Measurements from ENCODE around the gene TP53BP2.
"Not testable (repeated sequence)": the region's sequence is repeated elsewhere in the genome, so short reads cannot be mapped to it uniquely, and the experiment has no call there.

The TP53BP2 gene

GRCh38 chr1:223845810-223846682, at the start of gene TP53BP2:
TSS of gene TP53BP2 (minus strand) at chr1:223845947. CDS start at chr1:223845680, 267 bp downstream.
- H3K4me3 ChIP-seq (replicated peaks in 1 of 2; ENCODE audit: low read depth in 2 of 2, low read length in 2 of 2): peak within 1 kb of the TSS; percentile 63 to 72
- peak; percentile 50 for TF ChIP-seq CTCF (IDR thresholded peaks at IDR 0.05; ENCODE audit: low read depth, low read length)
- DNase-seq (ENCODE audit: low read depth in 2 of 2): peak; percentile 89 to 94

- not testable (repeated sequence) for H3K4me3 ChIP-seq (replicated peaks in 1 of 2; ENCODE audit: low read depth in 2 of 2, low read length in 2 of 2); DNase-seq (ENCODE audit: low read depth in 2 of 2)
Observed at GRCh38 chr1:223890494-223890893, 44.7 kb upstream of the TP53BP2 start.

- H3K4me3 ChIP-seq (replicated peaks in 1 of 2; ENCODE audit: low read depth in 2 of 2, low read length in 2 of 2); DNase-seq (ENCODE audit: low read depth in 2 of 2): not testable (repeated sequence)
Observed at GRCh38 chr1:223889319-223889718, 43.6 kb upstream of the TP53BP2 start.

- H3K4me3 ChIP-seq (replicated peaks in 1 of 2; ENCODE audit: low read depth in 2 of 2, low read length in 2 of 2): peak overlapping the region in 1 of 2 donors; percentile 28
- peak; percentile 88 to 100 for DNase-seq (ENCODE audit: low read depth in 2 of 2)
- no peak for TF ChIP-seq CTCF (IDR thresholded peaks at IDR 0.05; ENCODE audit: low read depth, low read length)
Observed at GRCh38 chr1:223887747-223888418, 42.1 kb upstream of the TP53BP2 start.

GRCh38 chr1:223886516-223886921, 40.8 kb upstream of the TP53BP2 start:
- H3K4me3 ChIP-seq (replicated peaks in 1 of 2; ENCODE audit: low read depth in 2 of 2, low read length in 2 of 2): no peak overlapping the region
- no peak for TF ChIP-seq CTCF (IDR thresholded peaks at IDR 0.05; ENCODE audit: low read depth, low read length)
- DNase-seq (ENCODE audit: low read depth in 2 of 2): no peak

- TF ChIP-seq CTCF (IDR thresholded peaks at IDR 0.05; ENCODE audit: low read depth, low read length): no peak
- no peak for DNase-seq (ENCODE audit: low read depth in 2 of 2)
- no peak overlapping the region for H3K4me3 ChIP-seq (replicated peaks in 1 of 2; ENCODE audit: low read depth in 2 of 2, low read length in 2 of 2)
Observed at GRCh38 chr1:223885614-223886013, 39.9 kb upstream of the TP53BP2 start.

- no peak for TF ChIP-seq CTCF (IDR thresholded peaks at IDR 0.05; ENCODE audit: low read depth, low read length)
- no peak for DNase-seq (ENCODE audit: low read depth in 2 of 2)
- H3K4me3 ChIP-seq (replicated peaks in 1 of 2; ENCODE audit: low read depth in 2 of 2, low read length in 2 of 2): no peak overlapping the region
Observed at GRCh38 chr1:223878598-223879325, 33.0 kb upstream of the TP53BP2 start.
